Measurements from ENCODE around the gene CABLES2.

The CABLES2 gene

GRCh38 chr20:62422636-62423325 is 15.7 kb upstream of the CABLES2 start:
- Histone ChIP-seq H3K79me2 (ENCODE audit: insufficient read depth, low read length) (no peaks in the 10 kb centered on the region), H3K4me1 (ENCODE audit: insufficient read depth, low read length, severe bottlenecking) (no peaks in the 10 kb centered on the region), H3K4me3 (ENCODE audit: low read depth, low read length, poor library complexity, severe bottlenecking) (no peak overlapping the region), H3F3A (ENCODE audit: insufficient read depth, low read length) (no peaks in the 10 kb centered on the region), H3K9ac (ENCODE audit: low read length) (no peak overlapping the region), H3K9me3 (ENCODE audit: low read length) (no peaks in the 10 kb centered on the region), H4K20me1 (ENCODE audit: insufficient read depth, low read length) (no peaks in the 10 kb centered on the region), H3K27ac (ENCODE audit: low read depth, low read length, poor library complexity, severe bottlenecking) (no peak overlapping the region), H3K36me3 (ENCODE audit: insufficient read depth, low read length) (no peaks in the 10 kb centered on the region), H2AFZ (ENCODE audit: low read length) (no peak overlapping the region), H3K9me2 (ENCODE audit: low read depth, low read length) (no peaks in the 10 kb centered on the region), H3K4me2 (ENCODE audit: low read length) (no peak overlapping the region), H3K27me3 (ENCODE audit: insufficient read depth, low read length) (peaks cover 7% of the 10 kb centered on the region; the same call in 1 of the 2 replicates)
- TF ChIP-seq CTCF (IDR thresholded peaks at IDR 0.05; ENCODE audit: low read length) (no peak), EZH2 (IDR thresholded peaks at IDR 0.05; ENCODE audit: borderline replicate concordance, low read length) (no peak)

- no peaks in the 10 kb centered on the region for H3K9me2 ChIP-seq (ENCODE audit: low read depth, low read length)
- TF ChIP-seq EZH2 (IDR thresholded peaks at IDR 0.05; ENCODE audit: borderline replicate concordance, low read length), result no peak
- no peak for TF ChIP-seq CTCF (IDR thresholded peaks at IDR 0.05; ENCODE audit: low read length)
- H2AFZ ChIP-seq (ENCODE audit: low read length), result no peak overlapping the region
- H3K4me1 ChIP-seq (ENCODE audit: insufficient read depth, low read length, severe bottlenecking), result no peaks in the 10 kb centered on the region
- H3K4me2 ChIP-seq (ENCODE audit: low read length), result no peak overlapping the region
- H3K4me3 ChIP-seq (ENCODE audit: low read depth, low read length, poor library complexity, severe bottlenecking), result no peak overlapping the region
- no peaks in the 10 kb centered on the region for H3K79me2 ChIP-seq (ENCODE audit: insufficient read depth, low read length)
- no peak overlapping the region for H3K27ac ChIP-seq (ENCODE audit: low read depth, low read length, poor library complexity, severe bottlenecking)
- no peaks in the 10 kb centered on the region for H3K36me3 ChIP-seq (ENCODE audit: insufficient read depth, low read length)
- H3F3A ChIP-seq (ENCODE audit: insufficient read depth, low read length), result no peaks in the 10 kb centered on the region
- no peaks in the 10 kb centered on the region for H3K9me3 ChIP-seq (ENCODE audit: low read length)
- H4K20me1 ChIP-seq (ENCODE audit: insufficient read depth, low read length), result no peaks in the 10 kb centered on the region
- H3K9ac ChIP-seq (ENCODE audit: low read length), result no peak overlapping the region
- peaks cover 7% of the 10 kb centered on the region; the same call in 1 of the 2 replicates for H3K27me3 ChIP-seq (ENCODE audit: insufficient read depth, low read length)
Observed at GRCh38 chr20:62421716-62421990, 14.6 kb upstream of the CABLES2 start.

- H2AFZ ChIP-seq (ENCODE audit: low read length), result no peak overlapping the region
- H3K4me1 ChIP-seq (ENCODE audit: insufficient read depth, low read length, severe bottlenecking), result no peaks in the 10 kb centered on the region
- no peak overlapping the region for H3K27ac ChIP-seq (ENCODE audit: low read depth, low read length, poor library complexity, severe bottlenecking)
- peaks cover 7% of the 10 kb centered on the region; the same call in 1 of the 2 replicates for H3K27me3 ChIP-seq (ENCODE audit: insufficient read depth, low read length)
- no peaks in the 10 kb centered on the region for H3K36me3 ChIP-seq (ENCODE audit: insufficient read depth, low read length)
- H3K4me3 ChIP-seq (ENCODE audit: low read depth, low read length, poor library complexity, severe bottlenecking), result no peak overlapping the region
- no peaks in the 10 kb centered on the region for H3K9me2 ChIP-seq (ENCODE audit: low read depth, low read length)
- H3K4me2 ChIP-seq (ENCODE audit: low read length), result no peak overlapping the region
- H4K20me1 ChIP-seq (ENCODE audit: insufficient read depth, low read length), result no peaks in the 10 kb centered on the region
- no peaks in the 10 kb centered on the region for H3K9me3 ChIP-seq (ENCODE audit: low read length)
- no peaks in the 10 kb centered on the region for H3K79me2 ChIP-seq (ENCODE audit: insufficient read depth, low read length)
- TF ChIP-seq EZH2 (IDR thresholded peaks at IDR 0.05; ENCODE audit: borderline replicate concordance, low read length), result no peak
- TF ChIP-seq CTCF (IDR thresholded peaks at IDR 0.05; ENCODE audit: low read length), result no peak
- H3K9ac ChIP-seq (ENCODE audit: low read length), result no peak overlapping the region
- H3F3A ChIP-seq (ENCODE audit: insufficient read depth, low read length), result no peaks in the 10 kb centered on the region
Observed at GRCh38 chr20:62420846-62421715, 14.0 kb upstream of the CABLES2 start.

Data from OCI-LY1 (cell line).